Measurements from ENCODE around the gene HRH1.
A peak's percentile ranks its signal among the peaks of the same experiment; 100 is the strongest.

Gene HRH1

GRCh38 chr3:11283139-11283475, 128.8 kb downstream of the HRH1 start:
- no peak overlapping the region for H2AFZ ChIP-seq (ENCODE audit: low read depth)
- H3K79me2 ChIP-seq (ENCODE audit: insufficient read depth, low read depth), result peaks cover 13% of the 10 kb centered on the region; the same call in 1 of the 2 replicates
- peak overlapping the region; percentile 54 for H3K4me2 ChIP-seq
- no peaks in the 10 kb centered on the region for H3K36me3 ChIP-seq (ENCODE audit: insufficient read depth)
- H3K4me3 ChIP-seq (IDR thresholded peaks at IDR 0.05; ENCODE audit: insufficient read depth, low read depth, low read length), result no peak overlapping the region
- TF ChIP-seq CTCF (conservative IDR thresholded peaks at IDR 0.05; ENCODE audit: low read depth, low read length), result no peak
- H3K9ac ChIP-seq, result peak overlapping the region; percentile 12; the same call in 1 of the 2 replicates
- peak overlapping the region; percentile 72 for H3K27ac ChIP-seq
- H3K4me1 ChIP-seq (ENCODE audit: low read depth, poor library complexity, severe bottlenecking), result peaks cover 43% of the 10 kb centered on the region
- H3K27me3 ChIP-seq (ENCODE audit: insufficient read depth, low read depth), result no peaks in the 10 kb centered on the region
- no peaks in the 10 kb centered on the region for H4K20me1 ChIP-seq (ENCODE audit: insufficient read depth)

GRCh38 chr3:11284011-11284410, 129.7 kb downstream of the HRH1 start:
- Histone ChIP-seq H3K27ac (peak overlapping the region; percentile 72; the same call in 1 of the 2 replicates), H3K4me3 (IDR thresholded peaks at IDR 0.05; ENCODE audit: insufficient read depth, low read depth, low read length) (no peak overlapping the region), H3K9ac (no peak overlapping the region), H3K27me3 (ENCODE audit: insufficient read depth, low read depth) (no peaks in the 10 kb centered on the region), H3K36me3 (ENCODE audit: insufficient read depth) (no peaks in the 10 kb centered on the region), H3K4me2 (0 out of 2 replicates have a peak overlapping the region, but pooled peaks have one; percentile 54), H2AFZ (ENCODE audit: low read depth) (no peak overlapping the region), H3K79me2 (ENCODE audit: insufficient read depth, low read depth) (peaks cover 13% of the 10 kb centered on the region; the same call in 1 of the 2 replicates), H4K20me1 (ENCODE audit: insufficient read depth) (no peaks in the 10 kb centered on the region), H3K4me1 (ENCODE audit: low read depth, poor library complexity, severe bottlenecking) (peaks cover 49% of the 10 kb centered on the region)
- TF ChIP-seq CTCF (conservative IDR thresholded peaks at IDR 0.05; ENCODE audit: low read depth, low read length), result no peak

GRCh38 chr3:11285471-11285870, 131.2 kb downstream of the HRH1 start:
- Histone ChIP-seq H3K27me3 (ENCODE audit: insufficient read depth, low read depth) (no peaks in the 10 kb centered on the region), H3K9ac (no peak overlapping the region), H3K79me2 (ENCODE audit: insufficient read depth, low read depth) (peaks cover 13% of the 10 kb centered on the region; the same call in 1 of the 2 replicates), H3K36me3 (ENCODE audit: insufficient read depth) (no peaks in the 10 kb centered on the region), H3K27ac (no peak overlapping the region), H3K4me1 (ENCODE audit: low read depth, poor library complexity, severe bottlenecking) (peaks cover 47% of the 10 kb centered on the region), H4K20me1 (ENCODE audit: insufficient read depth) (no peaks in the 10 kb centered on the region), H2AFZ (ENCODE audit: low read depth) (no peak overlapping the region), H3K4me3 (IDR thresholded peaks at IDR 0.05; ENCODE audit: insufficient read depth, low read depth, low read length) (no peak overlapping the region), H3K4me2 (no peak overlapping the region)
- TF ChIP-seq CTCF (conservative IDR thresholded peaks at IDR 0.05; ENCODE audit: low read depth, low read length), result no peak

GRCh38 chr3:11287404-11287803, 133.1 kb downstream of the HRH1 start:
- Histone ChIP-seq H3K79me2 (ENCODE audit: insufficient read depth, low read depth) (peaks cover 13% of the 10 kb centered on the region; the same call in 1 of the 2 replicates), H4K20me1 (ENCODE audit: insufficient read depth) (no peaks in the 10 kb centered on the region)

More at GRCh38 chr3:11287404-11287803, 133.1 kb downstream of the HRH1 start:
- no peak for TF ChIP-seq CTCF (conservative IDR thresholded peaks at IDR 0.05; ENCODE audit: low read depth, low read length)
- no peaks in the 10 kb centered on the region for H3K36me3 ChIP-seq (ENCODE audit: insufficient read depth)
- no peak overlapping the region for H3K4me2 ChIP-seq
- no peak overlapping the region for H3K27ac ChIP-seq
- H3K4me1 ChIP-seq (ENCODE audit: low read depth, poor library complexity, severe bottlenecking), result peaks cover 28% of the 10 kb centered on the region
- H2AFZ ChIP-seq (ENCODE audit: low read depth), result no peak overlapping the region
- no peak overlapping the region for H3K9ac ChIP-seq
- H3K27me3 ChIP-seq (ENCODE audit: insufficient read depth, low read depth), result no peaks in the 10 kb centered on the region
- no peak overlapping the region for H3K4me3 ChIP-seq (IDR thresholded peaks at IDR 0.05; ENCODE audit: insufficient read depth, low read depth, low read length)
